SK-N-SH (cell line): ENCODE measurements around the gene PHACTR3. TPM values are rescaled to one million over a fixed set of nuclear protein-coding genes. Genes with fewer than 3 reads are reported as not detected.
A peak's percentile ranks its signal among the peaks of the same experiment; 100 is the strongest.

ENCODE experiments used
- CTCF ChIA-PET: fragments of 300-600, 350-600 bp; formaldehyde crosslinking; extraction: SDS; loops from one replicate; lab custom pipeline; 2021; lab: Yijun Ruan, JAX
- POLR2A ChIA-PET: fragments of 350-600 bp; sonication (Branson Sonifier 250); formaldehyde crosslinking; extraction: SDS; loops from one replicate; lab custom pipeline; 2020; ENCODE audit warnings: antibody characterized with exemption, inconsistent platforms; lab: Yijun Ruan, JAX
- DNase-seq: peaks from one replicate; pipeline ENCODE4 v3.0.0; 2012
- H2AFZ ChIP-seq: fragments of 200-600 bp; sonication (generic); 2 replicates; pipeline ENCODE4 v1.8.1; 2016; ENCODE audit warnings: antibody characterized with exemption, mild to moderate bottlenecking, low read depth
- H3F3A ChIP-seq: fragments of 200-600 bp; sonication (generic); replicated peaks from 2 replicates; pipeline ENCODE3; 2016; ENCODE audit warnings: antibody characterized with exemption, mild to moderate bottlenecking; ENCODE audit not compliant: insufficient read depth
- H3K27ac ChIP-seq, 2 experiments: fragments of 200-500 bp in 1 of 2; fragments of 200-600 bp in 1 of 2; sonication (Bioruptor generic) in 1 of 2; sonication (generic), shearing (Covaris generic) in 1 of 2; 2 replicates each; pipeline versions ENCODE4 v1.5.1 to v1.6.1; 2014 to 2016; ENCODE audit warnings: low read depth in 2 of 2, inconsistent platforms in 1 of 2, low read length in 1 of 2, mild to moderate bottlenecking in 1 of 2, mixed read lengths in 1 of 2
- H3K27me3 ChIP-seq: fragments of 200-600 bp; sonication (generic), shearing (Covaris generic); 2 replicates; pipeline ENCODE4 v1.6.1; 2016; ENCODE audit warnings: mixed run types; ENCODE audit not compliant: insufficient read depth
- H3K36me3 ChIP-seq, 2 experiments: fragments of 200-500 bp in 1 of 2; fragments of 200-600 bp in 1 of 2; sonication (Bioruptor generic) in 1 of 2; sonication (generic) in 1 of 2; replicated peaks in 1 of 2; 2 replicates each; pipeline versions ENCODE3 to v1.5.1; 2014 to 2016; ENCODE audit warnings: low read length in 1 of 2, mild to moderate bottlenecking in 1 of 2; ENCODE audit not compliant: insufficient read depth in 2 of 2, control insufficient read depth in 1 of 2
- H3K4me1 ChIP-seq, 2 experiments: fragments of 200-500 bp in 1 of 2; fragments of 200-600 bp in 1 of 2; sonication (Bioruptor generic) in 1 of 2; sonication (generic), shearing (Covaris generic) in 1 of 2; 2 replicates each; pipeline versions ENCODE4 v1.5.1 to v1.6.1; 2014 to 2016; ENCODE audit warnings: low read depth in 1 of 2, low read length in 1 of 2, mixed run types in 1 of 2; ENCODE audit not compliant: insufficient read depth in 2 of 2, control insufficient read depth in 1 of 2
- H3K4me2 ChIP-seq: fragments of 200-600 bp; sonication (generic), shearing (Covaris generic); 2 replicates; pipeline ENCODE4 v1.6.1; 2017; ENCODE audit warnings: mixed run types
- H3K4me3 ChIP-seq, 2 experiments: fragments of 200-500 bp in 1 of 2; fragments of 200-600 bp in 1 of 2; sonication (Bioruptor generic) in 1 of 2; sonication (generic), shearing (Covaris generic) in 1 of 2; 2 replicates each; pipeline versions ENCODE4 v1.5.1 to v1.8.1; 2014 to 2016; ENCODE audit warnings: low read depth in 2 of 2, inconsistent platforms in 1 of 2, low read length in 1 of 2, mild to moderate bottlenecking in 1 of 2, mixed read lengths in 1 of 2, moderate library complexity in 1 of 2
- H3K79me2 ChIP-seq: fragments of 200-600 bp; sonication (generic); 2 replicates; pipeline ENCODE4 v1.8.1; 2017; ENCODE audit warnings: mild to moderate bottlenecking; ENCODE audit not compliant: insufficient read depth
- H3K9ac ChIP-seq: fragments of 200-600 bp; sonication (generic); 2 replicates; pipeline ENCODE4 v1.6.1; 2017; ENCODE audit warnings: mixed run types
- H3K9me2 ChIP-seq: fragments of 200-600 bp; sonication (generic); 2 replicates; pipeline ENCODE4 v1.6.1; 2017; ENCODE audit warnings: mixed run types
- H3K9me3 ChIP-seq: fragments of 200-600 bp; sonication (generic); 2 replicates; pipeline ENCODE4 v1.6.1; 2017; ENCODE audit warnings: mixed run types, mild to moderate bottlenecking, moderate library complexity
- H4K20me1 ChIP-seq: fragments of 200-600 bp; sonication (generic); 2 replicates; pipeline ENCODE4 v1.6.1; 2017; ENCODE audit warnings: mild to moderate bottlenecking, mixed run types; ENCODE audit not compliant: insufficient read depth
- CHD2 ChIP-seq: fragments of 150-350 bp; IDR thresholded peaks from 2 replicates; pipeline ENCODE4 v1.6.1; 2018; ENCODE audit warnings: low read length; ENCODE audit not compliant: partially characterized antibody
- EP300 ChIP-seq, 2 experiments: IDR thresholded peaks; 2 replicates each; pipeline versions ENCODE4 v1.4.0 to v1.6.1; 2012; ENCODE audit warnings: borderline replicate concordance in 1 of 2, low read depth in 1 of 2, low read length in 1 of 2
- FOSL2 ChIP-seq: IDR thresholded peaks from 2 replicates; pipeline ENCODE4 v1.4.0; 2012; ENCODE audit warnings: low read depth, mild to moderate bottlenecking, moderate library complexity, borderline replicate concordance
- FOXJ3 ChIP-seq: sonication (generic); formaldehyde crosslinking; IDR thresholded peaks from 2 replicates; pipeline ENCODE4 v1.5.1; 2020; ENCODE audit warnings: mild to moderate bottlenecking, missing genetic modification reagents
- GABPA ChIP-seq: IDR thresholded peaks from 2 replicates; pipeline ENCODE4 v1.4.0; 2012; ENCODE audit warnings: low read depth, mild to moderate bottlenecking
- GATA2 ChIP-seq: sonication (generic); formaldehyde crosslinking; IDR thresholded peaks from 2 replicates; pipeline ENCODE4 v1.5.0; 2020; ENCODE audit warnings: mild to moderate bottlenecking, missing genetic modification reagents
- MXI1 ChIP-seq: IDR thresholded peaks from 2 replicates; pipeline ENCODE4 v1.6.1; 2012; ENCODE audit warnings: mild to moderate bottlenecking, low read depth, low read length, improper control_type of control experiment
- RFX5 ChIP-seq: IDR thresholded peaks from 2 replicates; pipeline ENCODE4 v1.6.1; 2012; ENCODE audit warnings: mild to moderate bottlenecking, improper control_type of control experiment, low read length
- RXRA ChIP-seq: IDR thresholded peaks from 2 replicates; pipeline ENCODE4 v1.4.0; 2012; ENCODE audit warnings: low read depth, mild to moderate bottlenecking, borderline replicate concordance
- SIN3A ChIP-seq: IDR thresholded peaks from 2 replicates; pipeline ENCODE4 v1.6.1; 2012; ENCODE audit warnings: low read depth, mild to moderate bottlenecking, low read length, moderate library complexity, borderline replicate concordance
- SMC3 ChIP-seq: IDR thresholded peaks from 2 replicates; pipeline ENCODE4 v1.6.1; 2012; ENCODE audit warnings: low read depth, low read length, improper control_type of control experiment
- YY1 ChIP-seq: IDR thresholded peaks from 2 replicates; pipeline ENCODE4 v1.4.0; 2012; ENCODE audit warnings: low read depth, mild to moderate bottlenecking
- whole genome bisulfite sequencing: methylation state at CpG from one replicate; pipeline ENCODE4 v1.1.6; 2017; ENCODE audit warnings: low lambda C conversion rate; 5-methylcytosine and 5-hydroxymethylcytosine counted together
- polyA plus RNA-seq, 3 experiments: library from polyadenylated mRNA; depleted of rRNA; stranded (reverse); fragments of >200 nt; gene quantifications; 2 replicates each; pipeline ENCODE4 v1.2.3, GENCODE V29; 2012
- TF ChIP-seq, protein P1 (sequence below): IDR thresholded peaks from 2 replicates; pipeline ENCODE4 v1.6.1; 2012; ENCODE audit warnings: mild to moderate bottlenecking, low read depth, low read length, moderate library complexity
- TF ChIP-seq, protein P2 (sequence below): fragments of 150-350 bp; IDR thresholded peaks from 2 replicates; pipeline ENCODE4 v1.6.1; 2016; ENCODE audit warnings: mild to moderate bottlenecking, low read depth, low read length

PHACTR3 gene
- polyA plus RNA-seq, 1 of the 3 experiments (the other 2 are of a cell fraction) = 0.10 TPM

DNA sequence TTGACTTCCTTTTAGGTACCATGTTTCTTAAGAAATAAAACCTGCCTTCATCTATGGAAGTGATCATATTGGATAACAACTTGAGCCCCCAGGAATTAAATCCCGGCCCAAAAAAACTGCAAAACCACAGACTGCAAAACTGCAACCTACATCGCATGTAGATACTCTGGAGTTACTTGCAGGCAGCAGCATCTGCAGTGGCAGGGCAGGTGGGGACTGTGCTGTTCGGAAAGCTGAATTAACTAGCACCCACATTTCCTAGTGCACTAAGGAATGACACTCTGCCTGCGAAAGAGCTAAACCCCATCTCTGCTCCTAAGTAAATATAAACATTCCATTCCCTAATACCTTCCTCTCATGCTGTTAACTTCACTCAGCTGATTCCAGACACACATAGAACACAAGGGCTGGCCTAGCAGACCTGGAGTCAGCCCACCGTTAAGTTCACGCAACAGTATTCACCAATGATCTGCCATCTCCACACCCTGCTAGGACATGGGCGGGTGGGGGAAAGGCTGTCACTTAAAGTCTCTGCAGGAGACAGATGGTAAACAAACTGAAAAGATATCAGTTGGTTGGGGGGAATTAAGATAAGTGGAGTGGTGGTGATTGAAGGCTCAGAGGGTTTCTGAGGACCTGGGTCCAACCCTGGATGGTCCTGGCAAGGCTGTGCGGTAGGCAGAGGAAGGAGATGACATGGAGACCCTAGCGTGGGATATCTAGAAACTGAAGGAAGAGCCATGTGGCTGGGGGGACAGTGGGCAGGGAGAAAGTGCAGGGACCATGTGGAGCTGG, 200.7 kb downstream of the PHACTR3 start:
- POLR2A ChIA-PET = no interaction called here
- CTCF ChIA-PET = interaction anchor here (0.9 to 3.5 kb wide), 2 partner anchors 45 to 92 kb away, joined by 3 to 12 read pairs; no protein-coding TSS in a partner anchor
- no peaks in the 10 kb centered on the region for H4K20me1 ChIP-seq

DNA sequence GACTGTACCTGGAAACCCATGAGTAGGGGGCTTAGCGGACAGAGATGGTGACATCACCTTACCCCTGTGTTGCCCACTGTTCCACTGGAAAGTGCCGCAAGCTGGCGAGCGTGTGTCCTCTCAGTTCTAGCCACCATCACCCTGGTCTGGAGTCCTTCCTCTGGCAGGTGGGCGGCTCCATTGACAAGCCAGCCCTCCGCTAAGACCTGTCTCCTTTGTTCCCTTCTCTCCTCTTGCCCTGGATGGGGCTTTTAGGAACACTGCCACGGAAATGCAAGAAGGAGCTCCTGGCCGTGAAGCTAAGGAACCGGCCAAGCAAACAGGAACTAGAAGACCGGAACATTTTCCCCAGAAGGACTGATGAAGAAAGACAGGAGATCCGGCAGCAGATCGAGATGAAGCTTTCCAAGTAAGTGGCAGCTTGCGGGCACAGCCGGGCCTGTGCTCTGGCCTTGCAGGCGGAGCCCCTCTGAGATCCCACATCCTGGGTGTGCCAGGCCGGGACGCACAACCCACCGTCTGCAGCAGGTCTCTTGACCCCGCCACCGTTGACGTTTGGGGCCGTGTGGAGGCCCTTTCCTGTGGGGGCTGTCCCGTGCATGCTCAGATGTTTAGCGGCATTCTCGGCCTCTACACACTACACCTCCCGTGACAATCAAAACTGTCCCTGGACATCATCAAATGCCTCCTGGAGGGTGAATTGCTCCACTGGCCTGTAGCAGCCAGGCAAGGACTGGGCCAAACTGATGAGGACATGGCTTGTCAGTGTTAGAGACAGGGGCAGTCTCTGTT, 201.6 kb downstream of the PHACTR3 start:
- WGBS = 63% methylated on average over 12 of the region's 26 CpGs
- TF ChIP-seq RFX5 (no peak), EP300 (IDR thresholded peaks at IDR 0.05; ENCODE audit: borderline replicate concordance in 1 of 2, low read depth in 1 of 2, low read length in 1 of 2) (no peak), RXRA (no peak), SIN3A (no peak), CHD2 (no peak), FOXJ3 (CRISPR knock-in tag) (no peak), GABPA (no peak), FOSL2 (no peak), MXI1 (no peak)
- TF ChIP-seq, protein P1, sequence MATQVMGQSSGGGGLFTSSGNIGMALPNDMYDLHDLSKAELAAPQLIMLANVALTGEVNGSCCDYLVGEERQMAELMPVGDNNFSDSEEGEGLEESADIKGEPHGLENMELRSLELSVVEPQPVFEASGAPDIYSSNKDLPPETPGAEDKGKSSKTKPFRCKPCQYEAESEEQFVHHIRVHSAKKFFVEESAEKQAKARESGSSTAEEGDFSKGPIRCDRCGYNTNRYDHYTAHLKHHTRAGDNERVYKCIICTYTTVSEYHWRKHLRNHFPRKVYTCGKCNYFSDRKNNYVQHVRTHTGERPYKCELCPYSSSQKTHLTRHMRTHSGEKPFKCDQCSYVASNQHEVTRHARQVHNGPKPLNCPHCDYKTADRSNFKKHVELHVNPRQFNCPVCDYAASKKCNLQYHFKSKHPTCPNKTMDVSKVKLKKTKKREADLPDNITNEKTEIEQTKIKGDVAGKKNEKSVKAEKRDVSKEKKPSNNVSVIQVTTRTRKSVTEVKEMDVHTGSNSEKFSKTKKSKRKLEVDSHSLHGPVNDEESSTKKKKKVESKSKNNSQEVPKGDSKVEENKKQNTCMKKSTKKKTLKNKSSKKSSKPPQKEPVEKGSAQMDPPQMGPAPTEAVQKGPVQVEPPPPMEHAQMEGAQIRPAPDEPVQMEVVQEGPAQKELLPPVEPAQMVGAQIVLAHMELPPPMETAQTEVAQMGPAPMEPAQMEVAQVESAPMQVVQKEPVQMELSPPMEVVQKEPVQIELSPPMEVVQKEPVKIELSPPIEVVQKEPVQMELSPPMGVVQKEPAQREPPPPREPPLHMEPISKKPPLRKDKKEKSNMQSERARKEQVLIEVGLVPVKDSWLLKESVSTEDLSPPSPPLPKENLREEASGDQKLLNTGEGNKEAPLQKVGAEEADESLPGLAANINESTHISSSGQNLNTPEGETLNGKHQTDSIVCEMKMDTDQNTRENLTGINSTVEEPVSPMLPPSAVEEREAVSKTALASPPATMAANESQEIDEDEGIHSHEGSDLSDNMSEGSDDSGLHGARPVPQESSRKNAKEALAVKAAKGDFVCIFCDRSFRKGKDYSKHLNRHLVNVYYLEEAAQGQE = no peak

More for the DNA sequence above, 200.7 kb downstream of the PHACTR3 start:
- WGBS = 44% methylated on average over 9 of the region's 9 CpGs
- H3K4me3 ChIP-seq = no peak overlapping the region
- no peaks in the 10 kb centered on the region for H3K9me2 ChIP-seq
- H3F3A ChIP-seq = no peaks in the 10 kb centered on the region
- no peaks in the 10 kb centered on the region for H3K9me3 ChIP-seq
- H3K79me2 ChIP-seq = no peaks in the 10 kb centered on the region
- H3K4me1 ChIP-seq = no peaks in the 10 kb centered on the region; a peak in 1 of 4 replicates
- no peak overlapping the region for H2AFZ ChIP-seq
- H3K36me3 ChIP-seq = no peaks in the 10 kb centered on the region
- H3K27me3 ChIP-seq = no peaks in the 10 kb centered on the region
- DNase-seq = peak; percentile 1
- H3K9ac ChIP-seq = no peak overlapping the region
- H3K4me2 ChIP-seq = no peak overlapping the region
- H3K27ac ChIP-seq = no peak overlapping the region
- TF ChIP-seq, protein P2, sequence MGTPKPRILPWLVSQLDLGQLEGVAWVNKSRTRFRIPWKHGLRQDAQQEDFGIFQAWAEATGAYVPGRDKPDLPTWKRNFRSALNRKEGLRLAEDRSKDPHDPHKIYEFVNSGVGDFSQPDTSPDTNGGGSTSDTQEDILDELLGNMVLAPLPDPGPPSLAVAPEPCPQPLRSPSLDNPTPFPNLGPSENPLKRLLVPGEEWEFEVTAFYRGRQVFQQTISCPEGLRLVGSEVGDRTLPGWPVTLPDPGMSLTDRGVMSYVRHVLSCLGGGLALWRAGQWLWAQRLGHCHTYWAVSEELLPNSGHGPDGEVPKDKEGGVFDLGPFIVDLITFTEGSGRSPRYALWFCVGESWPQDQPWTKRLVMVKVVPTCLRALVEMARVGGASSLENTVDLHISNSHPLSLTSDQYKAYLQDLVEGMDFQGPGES = no peak
- TF ChIP-seq GATA2 (CRISPR knock-in tag) (no peak), SMC3 (no peak), YY1 (no peak)
- TF ChIP-seq, protein P1 = no peak
- TF ChIP-seq, all 33 proteins: peak for 0

More for the DNA sequence above, 201.6 kb downstream of the PHACTR3 start:
- H2AFZ ChIP-seq = no peak overlapping the region
- DNase-seq = peak; percentile 2
- H4K20me1 ChIP-seq = no peaks in the 10 kb centered on the region
- H3F3A ChIP-seq = no peaks in the 10 kb centered on the region
- no peaks in the 10 kb centered on the region for H3K9me3 ChIP-seq
- CTCF ChIA-PET = interaction anchor here (0.9 to 3.5 kb wide), 4 partner anchors 14 to 92 kb away, joined by 3 to 12 read pairs (median 4); no protein-coding TSS in a partner anchor
- no peaks in the 10 kb centered on the region for H3K9me2 ChIP-seq
- no peaks in the 10 kb centered on the region for H3K79me2 ChIP-seq
- no peak overlapping the region for H3K4me2 ChIP-seq
- H3K36me3 ChIP-seq = no peaks in the 10 kb centered on the region
- H3K27ac ChIP-seq = no peak overlapping the region
- H3K4me3 ChIP-seq = no peak overlapping the region
- H3K9ac ChIP-seq = no peak overlapping the region
- POLR2A ChIA-PET = no interaction called here
- H3K27me3 ChIP-seq = no peaks in the 10 kb centered on the region
- H3K4me1 ChIP-seq = no peaks in the 10 kb centered on the region; a peak in 1 of 4 replicates
